IPS-18a (cell line): ENCODE data around the gene PRKCZ.
"Not testable (repeated sequence)": the region's sequence is repeated elsewhere in the genome, so short reads cannot be mapped to it uniquely, and the experiment has no call there.

Source experiments
- H3K27ac ChIP-seq: one replicate; pipeline ENCODE4 v1.5.1; 2013; ENCODE audit warnings: low read length
- H3K27me3 ChIP-seq: one replicate; pipeline ENCODE4 v1.6.1; 2013; ENCODE audit warnings: mild to moderate bottlenecking, low read length; ENCODE audit not compliant: control insufficient read depth, insufficient read depth
- H3K36me3 ChIP-seq: one replicate; pipeline ENCODE4 v1.6.1; 2013; ENCODE audit warnings: low read depth, low read length; ENCODE audit not compliant: control insufficient read depth
- H3K4me1 ChIP-seq: one replicate; pipeline ENCODE4 v1.6.1; 2013; ENCODE audit warnings: low read depth, low read length; ENCODE audit not compliant: control insufficient read depth
- H3K4me3 ChIP-seq: one replicate; pipeline ENCODE4 v1.5.1; 2013; ENCODE audit warnings: low read length
- H3K9ac ChIP-seq: one replicate; pipeline ENCODE4 v1.6.1; 2013; ENCODE audit warnings: mild to moderate bottlenecking, low read length, moderate library complexity
- H3K9me3 ChIP-seq: one replicate; pipeline ENCODE4 v1.6.1; 2013; ENCODE audit warnings: low read depth, low read length; ENCODE audit not compliant: control insufficient read depth

Gene PRKCZ

DNA sequence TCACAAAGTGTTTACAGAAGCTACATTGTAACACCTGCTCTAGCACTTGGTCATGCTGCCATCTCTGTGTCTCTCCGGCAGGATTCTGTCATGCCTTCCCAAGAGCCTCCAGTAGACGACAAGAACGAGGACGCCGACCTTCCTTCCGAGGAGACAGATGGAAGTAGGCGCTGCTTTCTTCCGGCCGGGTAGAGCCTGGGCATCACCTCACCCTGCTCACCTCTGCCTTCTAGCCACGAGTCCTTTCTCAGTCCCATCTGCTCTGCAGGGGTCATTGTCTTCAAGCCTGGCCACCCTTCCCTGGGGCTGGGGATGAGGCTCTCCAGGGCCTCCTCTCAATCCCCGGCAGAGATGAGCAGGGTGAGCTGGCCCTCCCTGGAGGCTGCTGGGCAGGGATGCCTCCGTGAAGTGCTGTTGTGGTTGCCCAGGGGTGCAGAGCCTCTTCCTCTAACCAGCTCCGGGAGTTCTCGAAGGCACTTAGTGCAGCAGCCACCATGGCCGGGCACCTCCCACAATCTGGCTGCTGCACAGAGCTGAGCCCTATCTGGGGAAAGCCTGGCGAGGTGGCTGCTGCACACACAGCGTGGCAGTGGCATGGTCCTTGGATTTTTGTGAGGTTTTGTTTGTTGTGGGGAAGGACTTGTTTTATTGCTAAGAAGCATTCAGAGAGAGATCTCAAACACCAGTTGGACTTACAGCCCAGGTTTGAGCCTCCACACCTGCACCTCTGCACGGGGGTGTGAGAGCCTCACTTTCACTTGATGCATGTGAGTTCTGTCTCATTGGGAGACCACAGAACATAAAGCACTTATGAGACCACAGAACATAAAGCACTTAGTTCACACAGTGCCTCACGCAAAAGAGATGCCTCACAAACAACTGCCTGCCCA, 96.0 kb downstream of the PRKCZ start:
- Histone ChIP-seq H3K36me3 (peaks cover 21% of the 10 kb centered on the region), H3K9ac (no peak overlapping the region), H3K4me3 (no peak overlapping the region), H3K9me3 (no peaks in the 10 kb centered on the region), H3K27ac (no peak overlapping the region), H3K4me1 (no peaks in the 10 kb centered on the region), H3K27me3 (no peaks in the 10 kb centered on the region)

DNA sequence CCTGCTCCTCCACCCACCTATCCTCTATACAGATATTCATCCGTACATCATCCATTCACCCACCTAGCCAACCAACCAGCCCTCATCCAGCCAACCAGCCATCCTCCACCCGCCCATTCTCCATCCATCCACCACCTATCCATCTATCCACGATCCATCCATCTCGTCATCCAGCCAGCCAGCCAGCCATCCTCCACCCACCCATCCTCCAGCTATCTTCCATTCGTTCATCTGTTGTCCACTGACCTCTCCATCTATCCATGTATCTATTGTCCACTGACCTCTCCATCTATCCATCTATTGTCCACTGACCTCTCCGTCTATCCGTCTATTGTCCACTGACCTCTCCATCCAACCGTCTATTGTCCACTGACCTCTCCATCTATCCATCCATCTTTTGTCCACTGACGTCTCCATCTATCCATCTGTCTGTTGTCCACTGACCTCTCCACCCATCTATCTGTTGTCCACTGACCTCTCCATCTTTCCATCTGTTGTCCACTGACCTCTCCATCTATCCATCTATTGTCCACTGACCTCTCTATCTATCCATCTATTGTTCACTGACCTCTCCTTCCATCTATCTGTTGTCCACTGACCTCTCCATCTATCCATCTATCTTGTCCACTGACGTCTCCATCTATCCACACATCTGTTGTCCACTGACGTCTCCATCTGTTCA, 96.8 kb downstream of the PRKCZ start:
- peaks cover 21% of the 10 kb centered on the region for H3K36me3 ChIP-seq
- no peak overlapping the region for H3K27ac ChIP-seq
- H3K27me3 ChIP-seq = no peaks in the 10 kb centered on the region
- H3K4me1 ChIP-seq = no peaks in the 10 kb centered on the region
- no peaks in the 10 kb centered on the region for H3K9me3 ChIP-seq
- no peak overlapping the region for H3K4me3 ChIP-seq
- H3K9ac ChIP-seq = no peak overlapping the region

DNA sequence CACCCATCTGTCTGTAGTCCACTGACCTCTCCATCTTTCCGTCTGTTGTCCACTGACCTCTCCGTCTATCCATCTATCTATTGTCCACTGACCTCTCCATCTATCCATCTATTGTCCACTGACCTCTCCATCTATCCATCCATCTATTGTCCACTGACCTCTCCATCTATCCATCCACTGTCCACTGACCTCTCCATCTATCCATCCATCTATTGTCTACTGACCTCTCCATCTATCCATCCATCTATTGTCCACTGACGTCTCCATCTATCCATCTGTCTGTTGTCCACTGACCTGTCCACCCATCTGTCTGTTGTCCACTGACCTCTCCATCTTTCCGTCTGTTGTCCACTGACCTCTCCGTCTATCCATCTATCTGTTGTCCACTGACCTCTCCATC, 97.7 kb downstream of the PRKCZ start:
- H3K36me3 ChIP-seq = peaks cover 21% of the 10 kb centered on the region
- not testable (repeated sequence) for H3K9ac ChIP-seq, H3K27ac ChIP-seq, H3K27me3 ChIP-seq, H3K9me3 ChIP-seq, H3K4me3 ChIP-seq, H3K4me1 ChIP-seq

DNA sequence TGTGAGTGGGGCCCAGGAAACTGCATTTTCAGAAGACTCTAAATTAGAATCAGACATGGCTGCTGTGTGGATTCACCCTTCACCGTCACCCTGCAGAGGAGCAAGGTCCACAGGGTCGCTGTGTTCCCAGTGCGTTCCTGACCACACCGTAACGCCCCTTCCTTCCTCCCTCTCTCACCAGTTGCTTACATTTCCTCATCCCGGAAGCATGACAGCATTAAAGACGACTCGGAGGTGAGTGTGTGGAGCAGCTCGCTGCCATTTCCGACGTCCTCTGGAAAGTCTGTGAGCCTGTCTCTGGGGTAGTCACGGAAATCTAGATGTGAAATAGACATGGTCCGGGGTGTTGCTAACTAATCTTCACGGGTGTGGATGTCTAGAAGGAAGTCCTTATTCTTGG, 98.5 kb downstream of the PRKCZ start:
- Histone ChIP-seq H3K27me3 (no peaks in the 10 kb centered on the region), H3K4me3 (no peak overlapping the region), H3K9ac (no peak overlapping the region), H3K36me3 (peaks cover 21% of the 10 kb centered on the region), H3K9me3 (no peaks in the 10 kb centered on the region), H3K4me1 (no peaks in the 10 kb centered on the region), H3K27ac (no peak overlapping the region)

DNA sequence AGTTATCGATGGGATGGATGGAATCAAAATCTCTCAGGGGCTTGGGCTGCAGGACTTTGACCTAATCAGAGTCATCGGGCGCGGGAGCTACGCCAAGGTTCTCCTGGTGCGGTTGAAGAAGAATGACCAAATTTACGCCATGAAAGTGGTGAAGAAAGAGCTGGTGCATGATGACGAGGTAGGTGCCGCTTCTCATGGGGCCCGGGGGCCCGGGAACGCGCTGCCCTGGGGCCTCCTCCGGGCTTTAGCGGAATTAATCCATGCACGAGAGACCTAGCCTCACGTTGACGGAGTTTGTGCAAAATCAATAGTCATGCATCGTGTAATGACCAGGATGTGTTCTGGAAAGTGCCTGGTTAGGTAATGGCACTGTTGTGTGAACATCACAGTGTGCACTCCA, 100.6 kb downstream of the PRKCZ start:
- Histone ChIP-seq H3K9me3 (no peaks in the 10 kb centered on the region), H3K36me3 (peaks cover 21% of the 10 kb centered on the region), H3K27me3 (no peaks in the 10 kb centered on the region), H3K27ac (no peak overlapping the region), H3K4me1 (no peaks in the 10 kb centered on the region), H3K9ac (no peak overlapping the region), H3K4me3 (no peak overlapping the region)

DNA sequence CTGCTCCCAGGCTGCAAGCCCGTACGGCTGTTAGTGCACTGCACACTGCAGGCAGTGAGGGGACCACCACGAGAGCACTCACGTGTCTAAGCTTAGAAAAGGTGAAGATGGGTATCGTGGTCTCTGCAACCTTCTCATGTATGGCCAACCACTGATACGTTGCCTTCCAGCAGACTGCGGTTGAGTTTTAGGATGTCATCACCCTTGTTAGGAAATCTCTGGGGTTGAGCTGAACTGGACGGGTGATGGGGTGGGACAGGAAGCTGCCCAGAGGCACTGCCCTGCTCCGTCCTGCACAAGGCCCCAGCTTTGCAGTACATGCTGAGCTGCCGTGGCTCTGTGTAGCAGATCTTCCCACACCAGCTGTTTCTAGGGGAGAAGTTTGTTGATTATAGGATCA, 101.0 kb downstream of the PRKCZ start:
- H3K9ac ChIP-seq = no peak overlapping the region
- no peaks in the 10 kb centered on the region for H3K9me3 ChIP-seq
- no peaks in the 10 kb centered on the region for H3K27me3 ChIP-seq
- no peak overlapping the region for H3K4me3 ChIP-seq
- H3K4me1 ChIP-seq = no peaks in the 10 kb centered on the region
- H3K27ac ChIP-seq = no peak overlapping the region
- H3K36me3 ChIP-seq = peaks cover 22% of the 10 kb centered on the region

DNA sequence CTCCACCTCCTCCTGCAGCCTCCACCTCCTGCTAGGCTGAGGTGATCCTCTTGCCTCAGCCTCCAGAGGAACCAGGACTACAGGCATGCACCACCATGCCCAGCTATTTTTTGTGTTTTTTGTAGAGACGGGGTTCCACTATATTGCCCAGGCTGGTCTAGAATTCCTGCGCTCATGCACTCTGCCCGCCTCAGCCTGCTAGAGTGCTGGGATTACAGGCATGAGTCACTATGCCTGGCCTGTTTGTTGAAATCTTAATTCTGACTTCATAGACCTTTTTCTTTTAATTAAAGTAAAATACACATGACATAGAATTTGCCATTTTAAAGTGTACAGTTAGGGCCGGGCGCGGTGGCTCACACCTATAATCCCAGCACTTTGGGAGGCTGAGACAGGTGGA, 101.7 kb downstream of the PRKCZ start:
- Histone ChIP-seq H3K4me3 (no peak overlapping the region), H3K9ac (no peak overlapping the region), H3K27ac (no peak overlapping the region), H3K4me1 (no peaks in the 10 kb centered on the region), H3K36me3 (peaks cover 17% of the 10 kb centered on the region), H3K9me3 (no peaks in the 10 kb centered on the region), H3K27me3 (no peaks in the 10 kb centered on the region)

DNA sequence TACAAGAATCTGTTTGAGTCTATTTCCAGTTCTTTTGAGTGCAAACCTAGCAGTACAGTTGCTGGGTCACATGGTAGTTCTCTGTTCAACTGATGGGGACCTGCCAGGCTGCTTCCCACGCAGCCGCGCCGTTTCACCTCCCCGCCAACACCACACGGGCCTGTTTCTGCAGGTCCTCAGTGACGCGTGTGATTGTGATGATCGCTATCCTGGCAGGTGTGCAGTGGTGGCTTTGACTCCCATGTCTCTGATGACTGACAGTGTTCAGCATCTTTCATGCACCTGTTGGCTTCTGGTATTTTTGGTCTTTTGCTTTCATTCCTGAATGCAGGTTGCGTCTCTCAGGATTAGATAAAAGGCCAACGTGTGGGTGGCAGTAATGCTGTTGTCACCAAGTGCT, 102.7 kb downstream of the PRKCZ start:
- no peak overlapping the region for H3K4me3 ChIP-seq
- H3K27ac ChIP-seq = no peak overlapping the region
- no peak overlapping the region for H3K9ac ChIP-seq
- no peaks in the 10 kb centered on the region for H3K4me1 ChIP-seq
- no peaks in the 10 kb centered on the region for H3K9me3 ChIP-seq
- H3K36me3 ChIP-seq = peaks cover 12% of the 10 kb centered on the region
- H3K27me3 ChIP-seq = no peaks in the 10 kb centered on the region

DNA sequence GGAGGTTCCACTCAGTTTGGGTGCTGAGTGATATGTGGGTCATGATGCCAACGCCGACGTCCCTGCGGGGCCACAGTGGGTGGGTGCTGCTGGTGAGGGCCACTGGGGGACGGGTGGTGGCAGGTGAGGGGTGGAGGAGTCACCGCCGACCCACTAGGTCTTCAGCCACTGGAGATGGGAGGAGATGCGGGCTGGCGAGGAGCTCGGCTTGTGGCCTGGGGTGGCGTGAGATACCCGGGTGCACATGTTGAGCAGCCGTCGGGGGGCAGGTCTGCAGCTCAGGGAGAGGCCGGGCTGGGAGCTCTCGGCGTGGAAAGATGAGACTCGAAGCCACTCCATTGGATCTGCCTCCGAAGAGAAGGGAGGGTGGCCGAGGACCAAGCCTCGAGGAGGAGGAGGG, 103.8 kb downstream of the PRKCZ start:
- no peaks in the 10 kb centered on the region for H3K9me3 ChIP-seq
- H3K36me3 ChIP-seq = peaks cover 4% of the 10 kb centered on the region
- no peak overlapping the region for H3K4me3 ChIP-seq
- no peak overlapping the region for H3K9ac ChIP-seq
- H3K27me3 ChIP-seq = no peaks in the 10 kb centered on the region
- no peaks in the 10 kb centered on the region for H3K4me1 ChIP-seq
- no peak overlapping the region for H3K27ac ChIP-seq

DNA sequence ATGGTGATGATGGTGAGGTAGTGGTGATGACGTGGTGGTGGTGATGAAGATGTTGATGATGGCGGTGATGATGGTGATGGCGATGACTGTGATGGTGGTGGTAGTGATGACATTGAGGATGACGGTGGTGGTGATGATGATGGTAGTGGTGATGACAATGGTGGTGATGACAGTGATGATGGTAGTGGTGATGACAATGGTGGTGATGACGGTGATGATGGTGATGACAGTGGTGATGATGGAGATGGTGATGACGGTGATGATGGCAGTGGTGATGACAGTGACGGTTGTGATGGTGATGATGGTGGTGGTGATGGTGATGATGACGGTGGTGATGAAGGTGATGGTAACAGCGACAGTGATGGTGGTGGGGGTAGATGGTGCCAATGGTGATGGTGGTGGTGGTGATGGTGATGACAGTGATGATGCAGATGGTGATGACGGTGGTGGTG, 105.0 kb downstream of the PRKCZ start:
- Histone ChIP-seq H3K9ac (no peak overlapping the region), H3K36me3 (peaks cover 4% of the 10 kb centered on the region), H3K4me3 (no peak overlapping the region), H3K27ac (no peak overlapping the region), H3K27me3 (no peaks in the 10 kb centered on the region), H3K4me1 (no peaks in the 10 kb centered on the region), H3K9me3 (no peaks in the 10 kb centered on the region)

DNA sequence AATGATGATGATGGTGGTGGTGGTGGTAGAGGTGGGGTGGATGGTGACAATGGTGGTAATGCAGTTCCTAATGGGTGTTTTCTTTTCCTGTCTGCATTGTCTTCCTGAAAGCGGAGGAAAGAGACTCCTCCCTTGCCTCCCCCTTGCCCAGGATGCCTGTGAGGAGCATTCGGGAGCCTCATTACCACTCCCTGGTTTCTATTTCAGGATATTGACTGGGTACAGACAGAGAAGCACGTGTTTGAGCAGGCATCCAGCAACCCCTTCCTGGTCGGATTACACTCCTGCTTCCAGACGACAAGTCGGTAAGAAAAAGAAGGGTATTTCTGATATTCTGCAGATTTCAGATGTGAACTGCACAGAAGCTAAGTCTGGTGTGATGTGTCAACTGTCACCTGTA, 105.6 kb downstream of the PRKCZ start:
- H3K36me3 ChIP-seq = peaks cover 4% of the 10 kb centered on the region
- no peaks in the 10 kb centered on the region for H3K9me3 ChIP-seq
- H3K4me3 ChIP-seq = no peak overlapping the region
- no peak overlapping the region for H3K9ac ChIP-seq
- no peak overlapping the region for H3K27ac ChIP-seq
- no peaks in the 10 kb centered on the region for H3K4me1 ChIP-seq
- no peaks in the 10 kb centered on the region for H3K27me3 ChIP-seq

DNA sequence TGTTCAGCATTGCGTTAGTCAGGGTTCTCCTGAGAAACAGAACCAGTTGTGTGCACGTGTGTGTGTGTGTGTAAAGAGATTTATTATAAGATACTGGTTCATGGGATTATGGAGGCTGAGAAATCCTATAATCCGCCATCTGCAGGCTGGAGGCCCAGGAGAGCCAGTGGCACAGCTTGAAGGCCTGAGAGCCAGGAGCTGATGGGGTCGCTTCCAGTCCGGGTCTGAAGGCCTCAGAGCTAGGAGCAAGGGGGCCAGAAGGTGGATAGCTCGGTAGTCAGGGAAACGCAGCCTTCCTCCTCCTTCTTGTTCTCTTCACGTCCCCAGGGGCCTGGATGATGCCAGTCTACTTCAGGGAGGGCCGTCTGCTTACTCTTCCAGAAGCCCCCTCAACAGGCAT, 106.7 kb downstream of the PRKCZ start:
- H3K27ac ChIP-seq = no peak overlapping the region
- H3K4me3 ChIP-seq = no peak overlapping the region
- H3K4me1 ChIP-seq = no peaks in the 10 kb centered on the region
- H3K9me3 ChIP-seq = no peaks in the 10 kb centered on the region
- peaks cover 4% of the 10 kb centered on the region for H3K36me3 ChIP-seq
- no peaks in the 10 kb centered on the region for H3K27me3 ChIP-seq
- no peak overlapping the region for H3K9ac ChIP-seq
